HPDE6-E6E7 (cell line): Measurements from ENCODE around the gene SAMD4A.

Experiments used
- DNase-seq: peaks from one replicate; pipeline ENCODE4 v3.0.0; 2011; ENCODE audit warnings: missing footprints; ENCODE audit errors: extremely low spot score

The SAMD4A gene, protein sequence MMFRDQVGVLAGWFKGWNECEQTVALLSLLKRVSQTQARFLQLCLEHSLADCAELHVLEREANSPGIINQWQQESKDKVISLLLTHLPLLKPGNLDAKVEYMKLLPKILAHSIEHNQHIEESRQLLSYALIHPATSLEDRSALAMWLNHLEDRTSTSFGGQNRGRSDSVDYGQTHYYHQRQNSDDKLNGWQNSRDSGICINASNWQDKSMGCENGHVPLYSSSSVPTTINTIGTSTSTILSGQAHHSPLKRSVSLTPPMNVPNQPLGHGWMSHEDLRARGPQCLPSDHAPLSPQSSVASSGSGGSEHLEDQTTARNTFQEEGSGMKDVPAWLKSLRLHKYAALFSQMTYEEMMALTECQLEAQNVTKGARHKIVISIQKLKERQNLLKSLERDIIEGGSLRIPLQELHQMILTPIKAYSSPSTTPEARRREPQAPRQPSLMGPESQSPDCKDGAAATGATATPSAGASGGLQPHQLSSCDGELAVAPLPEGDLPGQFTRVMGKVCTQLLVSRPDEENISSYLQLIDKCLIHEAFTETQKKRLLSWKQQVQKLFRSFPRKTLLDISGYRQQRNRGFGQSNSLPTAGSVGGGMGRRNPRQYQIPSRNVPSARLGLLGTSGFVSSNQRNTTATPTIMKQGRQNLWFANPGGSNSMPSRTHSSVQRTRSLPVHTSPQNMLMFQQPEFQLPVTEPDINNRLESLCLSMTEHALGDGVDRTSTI

DNA sequence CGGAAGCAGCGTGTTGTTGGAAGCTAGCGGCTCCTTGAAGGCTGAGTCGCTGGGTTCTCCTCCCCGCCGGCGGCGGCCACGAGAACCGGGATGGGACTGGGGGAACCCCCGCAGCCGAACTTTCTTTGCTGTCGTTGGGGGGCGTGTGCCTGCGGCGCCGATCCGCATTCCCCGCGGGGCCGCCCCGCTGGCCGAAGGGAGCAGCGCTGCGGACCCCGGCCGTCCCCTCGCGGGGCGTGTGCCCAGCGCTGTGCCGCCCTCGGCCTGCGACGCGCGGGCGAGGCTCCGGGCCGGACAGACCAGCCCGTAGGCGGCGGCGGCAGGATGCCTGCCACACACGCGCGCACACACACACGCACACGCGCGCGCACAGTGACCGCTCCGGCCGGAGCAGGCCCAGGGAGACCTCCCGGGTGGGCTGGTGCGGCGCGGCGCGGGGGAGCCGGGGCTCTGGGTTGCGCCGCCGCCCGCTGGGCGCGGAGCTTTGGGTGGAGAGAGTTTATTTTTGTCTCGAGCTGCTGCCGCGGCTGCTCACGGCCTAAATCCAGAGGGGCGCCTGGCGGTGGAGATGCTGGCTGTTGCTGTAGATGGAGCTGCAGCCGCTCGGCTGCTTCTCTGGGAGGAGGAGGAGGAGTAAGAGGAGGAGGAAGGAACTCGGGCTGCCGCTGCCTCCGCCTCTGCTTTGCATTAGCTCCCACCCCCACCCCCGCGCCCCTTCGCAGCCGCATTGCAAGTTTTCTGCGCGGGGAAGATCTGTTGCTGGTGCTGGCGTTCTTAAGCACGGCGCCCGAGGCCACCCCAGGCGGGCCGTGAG, at the start of gene SAMD4A:
TSS of gene SAMD4A (plus strand) at position 719 of the 814 bp plus-strand sequence. CDS start 789 bp downstream, outside the sequence.
- no peak for DNase-seq

DNA sequence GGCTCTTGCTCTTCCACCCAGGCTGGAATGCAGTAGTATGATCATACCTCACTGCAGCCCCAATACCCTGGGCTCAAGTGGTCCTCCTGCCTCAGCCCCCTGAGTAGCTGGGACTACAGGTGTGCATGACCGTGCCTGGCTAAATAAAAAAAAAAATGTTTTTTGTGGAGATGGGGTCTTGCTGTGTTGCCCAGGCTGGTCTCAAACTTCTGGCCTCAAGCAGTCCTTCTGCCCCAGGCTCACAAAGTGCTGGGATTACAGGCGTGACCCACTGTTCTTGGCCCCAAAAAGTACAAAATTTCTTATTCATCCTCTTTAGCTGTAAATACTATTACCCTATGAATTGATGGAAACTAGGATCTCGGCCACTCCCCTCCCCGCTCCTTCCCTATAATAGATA, 42.5 kb upstream of the SAMD4A start:
- no peak for DNase-seq

- no peak for DNase-seq
Measured at GRCh38 chr14:54528973-54529372, 38.0 kb upstream of the SAMD4A start.

- no peak for DNase-seq
Measured at GRCh38 chr14:54529811-54530210, 37.1 kb upstream of the SAMD4A start.

DNA sequence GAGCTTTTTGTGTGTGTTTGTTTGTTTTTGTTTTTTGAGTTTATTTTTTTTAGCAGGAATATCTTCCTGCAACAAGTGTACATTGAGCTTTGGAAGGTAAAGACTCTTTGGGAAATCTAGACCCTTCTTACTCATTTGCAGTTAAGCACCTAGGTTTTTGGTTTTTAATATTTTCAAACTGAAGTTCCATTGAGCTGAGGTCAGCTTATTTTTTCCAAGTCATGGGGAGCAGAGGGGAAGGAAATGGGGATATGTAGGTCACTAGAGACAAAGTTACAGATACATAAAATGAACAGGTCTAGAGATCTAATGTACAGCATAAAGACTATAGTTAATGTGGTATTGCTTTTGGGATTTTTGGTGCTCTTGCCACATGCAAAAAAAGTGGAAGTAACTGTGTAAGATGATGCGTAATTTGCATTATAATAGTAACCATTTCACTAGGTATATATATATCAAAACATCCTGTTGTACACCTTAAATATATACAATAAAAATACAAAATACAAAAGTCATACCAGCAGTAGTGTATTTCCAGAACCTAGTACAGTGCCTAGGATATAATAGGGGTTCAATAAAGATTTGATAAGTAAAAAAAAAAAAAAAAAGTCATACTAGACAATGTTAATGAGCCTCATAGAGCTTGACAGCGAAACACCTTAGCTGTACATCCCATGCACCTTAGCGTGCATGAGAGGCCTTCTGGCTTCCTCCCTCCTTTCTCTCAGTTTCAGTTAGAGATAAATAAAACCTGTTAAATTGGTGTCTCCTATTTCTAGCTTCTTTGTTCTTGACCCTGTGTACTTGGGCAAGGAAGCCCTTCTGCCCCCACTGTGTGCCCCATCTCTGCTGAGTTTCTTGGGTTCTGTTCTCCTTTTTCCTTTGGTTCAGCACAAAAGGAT, 34.6 kb upstream of the SAMD4A start:
- DNase-seq = no peak

DNA sequence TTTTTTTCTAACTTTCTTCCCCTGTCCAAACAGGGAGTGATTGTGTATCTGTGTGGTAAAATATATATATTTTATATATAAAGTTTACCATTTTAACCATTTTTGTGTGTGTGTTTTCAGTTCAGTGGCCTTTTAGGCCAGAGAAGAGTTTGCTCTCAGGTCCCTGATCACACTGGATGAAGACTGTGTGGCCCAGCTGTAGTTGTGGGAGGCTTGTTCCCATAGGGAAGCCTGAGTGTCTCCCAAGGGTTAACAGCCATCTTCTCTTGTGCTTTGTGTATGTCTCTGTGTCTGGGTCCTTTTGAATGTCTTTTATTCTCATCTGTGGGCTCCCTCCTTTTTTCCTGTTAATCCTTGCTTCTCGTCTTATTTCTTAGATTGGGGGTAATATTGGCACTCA, 33.8 kb upstream of the SAMD4A start:
- no peak for DNase-seq

DNA sequence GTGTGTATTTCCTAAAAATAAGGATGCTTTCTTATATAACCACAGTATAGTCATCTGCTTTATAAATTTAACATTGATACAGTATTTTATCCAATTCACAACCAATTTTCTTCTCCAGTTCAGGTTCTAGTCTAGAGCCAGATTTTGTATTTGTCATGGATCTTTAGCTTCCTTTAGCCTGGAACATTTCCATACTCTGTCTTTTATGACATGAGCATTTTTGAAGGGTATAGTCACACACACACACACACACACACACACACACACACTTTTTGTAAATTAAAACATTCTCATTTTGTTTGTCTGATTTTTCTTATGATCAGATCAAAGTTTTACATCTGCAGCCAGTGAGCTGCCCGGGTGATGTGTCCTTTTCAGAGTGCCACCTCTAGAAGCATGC, 31.8 kb upstream of the SAMD4A start:
- no peak for DNase-seq

GRCh38 chr14:54535646-54536045, 31.3 kb upstream of the SAMD4A start:
- DNase-seq = no peak

- no peak for DNase-seq
Measured at GRCh38 chr14:54537651-54538050, 29.3 kb upstream of the SAMD4A start.

GRCh38 chr14:54538055-54538454, 28.9 kb upstream of the SAMD4A start:
- no peak for DNase-seq

DNA sequence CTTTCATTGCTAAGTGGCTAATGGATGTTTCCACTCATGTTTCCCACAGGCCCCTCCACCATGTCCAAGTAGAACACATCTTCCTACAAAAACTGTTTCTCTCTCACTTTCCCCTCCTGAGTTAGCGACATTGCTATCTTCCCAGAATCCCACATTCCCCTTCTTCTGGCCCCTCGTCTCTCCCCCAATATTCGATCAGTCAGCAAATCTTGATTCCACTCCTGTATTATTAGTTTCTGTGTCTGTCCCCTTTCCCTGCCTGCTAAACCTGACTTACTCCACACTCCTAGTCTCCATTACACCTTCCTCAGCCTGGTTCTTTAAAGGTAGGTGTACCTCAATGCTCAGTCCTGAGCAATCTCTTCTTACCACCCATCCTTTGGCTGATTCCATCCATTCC, 19.3 kb upstream of the SAMD4A start:
- no peak for DNase-seq

GRCh38 chr14:54548491-54548890, 18.4 kb upstream of the SAMD4A start:
- no peak for DNase-seq

- no peak for DNase-seq
Measured at GRCh38 chr14:54549862-54550261, 17.1 kb upstream of the SAMD4A start.

- no peak for DNase-seq
Measured at GRCh38 chr14:54550514-54550913, 16.4 kb upstream of the SAMD4A start.

DNA sequence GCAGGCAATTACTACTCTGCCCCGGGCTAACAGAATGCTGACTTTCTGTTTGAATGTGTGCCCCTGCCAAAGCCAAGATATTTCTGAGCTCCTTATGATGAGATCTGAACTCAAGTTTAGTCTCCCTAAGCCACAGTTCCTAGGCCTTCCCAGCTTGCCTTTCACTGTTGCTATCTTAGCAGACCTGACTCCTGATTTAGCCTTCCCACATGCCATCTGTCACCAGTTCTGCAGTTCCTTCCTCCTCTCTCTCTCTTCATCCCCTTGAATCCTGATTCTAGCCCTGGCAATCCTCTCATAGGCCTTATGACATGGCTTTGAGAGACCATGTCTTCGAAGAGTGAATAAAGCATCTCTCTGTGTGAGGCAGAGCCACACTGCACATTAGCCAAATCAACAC, 12.5 kb upstream of the SAMD4A start:
- DNase-seq = no peak

GRCh38 chr14:54555651-54556050, 11.3 kb upstream of the SAMD4A start:
- no peak for DNase-seq

- no peak for DNase-seq
Measured at GRCh38 chr14:54556535-54556934, 10.4 kb upstream of the SAMD4A start.

- DNase-seq = no peak
Measured at GRCh38 chr14:54562334-54562733, 4.6 kb upstream of the SAMD4A start.

DNA sequence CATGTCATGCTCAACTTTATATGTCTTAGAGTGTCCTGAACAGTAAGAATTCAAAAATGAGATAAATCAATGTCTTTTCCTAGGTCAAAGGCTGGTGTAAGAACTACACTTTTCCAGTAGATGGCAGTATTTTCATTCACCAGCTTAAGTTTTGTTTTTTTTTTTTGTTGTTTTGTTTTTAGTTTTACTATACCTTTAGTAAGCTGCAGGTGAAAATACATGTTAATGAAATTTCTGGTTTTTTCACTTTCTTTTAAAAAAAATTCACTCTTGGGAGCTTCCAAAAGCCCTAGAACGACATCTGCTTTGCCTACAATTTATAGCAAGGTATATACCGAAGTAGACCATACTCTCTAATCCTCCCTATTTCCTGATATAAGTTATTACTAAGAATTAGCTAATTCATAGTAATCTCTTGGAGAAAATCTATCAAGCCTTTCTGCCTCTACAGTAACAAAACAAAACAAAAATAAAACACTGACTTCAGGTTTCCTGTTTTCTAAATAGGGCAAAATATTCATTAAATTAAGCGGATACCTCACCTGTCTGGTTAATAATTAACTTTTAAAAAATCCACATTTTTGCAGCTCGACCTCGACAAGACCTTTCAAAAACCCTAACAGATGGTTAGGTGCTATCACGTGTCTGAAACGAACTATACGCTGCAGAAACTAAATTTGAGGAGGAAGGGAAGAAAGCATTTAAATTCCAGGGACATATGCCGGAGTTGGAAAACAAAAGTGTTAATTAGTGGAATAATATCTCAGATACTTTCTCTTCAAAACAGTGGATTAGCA, 2.7 kb upstream of the SAMD4A start:
- DNase-seq = no peak
